Effector memory CD4-positive, alpha-beta T cell (primary cell): ENCODE results near the gene ZNF555.
A peak's percentile ranks its signal among the peaks of the same experiment; 100 is the strongest.
"Not testable (repeated sequence)": the region's sequence is repeated elsewhere in the genome, so short reads cannot be mapped to it uniquely, and the experiment has no call there.

ENCODE experiments used
- DNase-seq, 3 donors: peaks; one replicate each; pipeline ENCODE4 v3.0.0-alpha.2; 2020
- H3K27ac ChIP-seq: 2 replicates; pipeline ENCODE4 v1.7.0; 2013; ENCODE audit warnings: mild to moderate bottlenecking, low read length, moderate library complexity; ENCODE audit not compliant: insufficient read depth, poor library complexity, severe bottlenecking
- H3K27me3 ChIP-seq: replicated peaks from 2 replicates; pipeline ENCODE4 v1.7.0; 2013; ENCODE audit warnings: mild to moderate bottlenecking, low read length; ENCODE audit not compliant: insufficient read depth, control insufficient read depth, poor library complexity, severe bottlenecking
- H3K36me3 ChIP-seq: 2 replicates; pipeline ENCODE4 v1.7.0; 2013; ENCODE audit warnings: mild to moderate bottlenecking, low read length, moderate library complexity; ENCODE audit not compliant: control insufficient read depth, insufficient read depth
- H3K4me1 ChIP-seq: 2 replicates; pipeline ENCODE4 v1.7.0; 2013; ENCODE audit warnings: low read length, mild to moderate bottlenecking; ENCODE audit not compliant: control insufficient read depth, insufficient read depth, poor library complexity, severe bottlenecking
- H3K4me3 ChIP-seq: 2 replicates; pipeline ENCODE4 v1.7.0; 2013; ENCODE audit warnings: low read length, low read depth, mild to moderate bottlenecking; ENCODE audit not compliant: insufficient read depth, poor library complexity, severe bottlenecking
- H3K9me3 ChIP-seq: 2 replicates; pipeline ENCODE4 v1.7.0; 2013; ENCODE audit warnings: mild to moderate bottlenecking, low read length, moderate library complexity; ENCODE audit not compliant: control insufficient read depth

Gene ZNF555

DNA sequence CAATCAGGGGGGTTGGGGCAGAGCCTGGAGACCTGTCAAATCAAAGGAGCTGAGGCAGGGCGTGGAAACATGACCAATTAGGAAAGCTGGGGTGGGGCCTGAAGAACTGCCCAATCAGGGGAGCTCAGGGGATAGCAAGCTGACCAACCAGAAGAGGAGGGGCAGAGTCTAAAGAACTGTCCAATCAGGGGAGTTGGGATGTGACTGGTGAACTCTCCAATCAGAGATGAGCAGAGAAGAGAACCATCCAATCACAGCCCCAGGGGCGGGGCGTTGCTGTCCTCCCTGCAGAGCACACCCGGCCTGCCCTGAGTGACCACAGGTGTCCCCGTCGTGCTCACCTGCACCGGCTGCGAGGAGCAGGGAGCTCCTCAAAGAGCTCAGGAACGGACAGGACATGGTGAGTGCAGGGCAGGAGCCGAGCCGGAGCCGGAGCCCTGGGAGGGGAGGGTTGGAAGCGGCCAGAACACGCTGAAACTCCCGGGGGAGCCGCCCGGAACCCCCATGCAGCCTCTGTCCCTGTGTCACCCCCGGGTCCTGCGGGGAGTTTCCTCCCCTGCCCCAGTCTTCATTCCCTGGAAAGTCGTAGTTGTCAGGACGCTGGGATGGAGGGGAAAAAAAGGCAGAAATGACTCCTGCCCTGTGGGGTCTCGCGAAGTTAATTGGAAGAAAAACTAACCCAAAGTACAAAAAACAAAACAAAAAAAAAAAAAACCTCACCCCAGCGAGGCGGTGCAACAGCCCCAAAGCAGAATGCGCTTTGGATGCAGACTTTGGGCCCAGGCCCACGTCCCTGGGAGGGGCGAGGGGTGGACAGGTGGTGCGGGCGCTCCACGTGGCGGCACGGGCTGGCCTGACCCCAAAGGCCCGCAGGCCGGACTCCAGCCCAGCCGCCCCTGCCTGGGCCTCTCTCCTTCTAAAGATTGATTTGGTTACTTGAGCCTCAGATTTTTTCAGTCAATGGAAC, 26.0 kb downstream of the ZNF555 start, which contains the start of gene ZNF556:
Gene ZNF556, plus strand, starts transcription at position 311 of the 967 bp plus-strand sequence. Its CDS starts 87 bp downstream, at position 398.
- Histone ChIP-seq H3K4me3 (no peak within 1 kb of the TSS), H3K9me3 (no peaks in the 10 kb centered on the region), H3K4me1 (no peaks in the 10 kb centered on the region), H3K27me3 (no peaks in the 10 kb centered on the region), H3K36me3 (no peaks in the 10 kb centered on the region), H3K27ac (no peak within 1 kb of the TSS)
- no peak for DNase-seq

GRCh38 chr19:2869618-2870017, 28.3 kb downstream of the ZNF555 start:
- no peak for DNase-seq
- Histone ChIP-seq H3K4me3 (no peak overlapping the region), H3K27me3 (no peaks in the 10 kb centered on the region), H3K27ac (no peak overlapping the region), H3K36me3 (no peaks in the 10 kb centered on the region), H3K4me1 (no peaks in the 10 kb centered on the region), H3K9me3 (no peaks in the 10 kb centered on the region)

DNA sequence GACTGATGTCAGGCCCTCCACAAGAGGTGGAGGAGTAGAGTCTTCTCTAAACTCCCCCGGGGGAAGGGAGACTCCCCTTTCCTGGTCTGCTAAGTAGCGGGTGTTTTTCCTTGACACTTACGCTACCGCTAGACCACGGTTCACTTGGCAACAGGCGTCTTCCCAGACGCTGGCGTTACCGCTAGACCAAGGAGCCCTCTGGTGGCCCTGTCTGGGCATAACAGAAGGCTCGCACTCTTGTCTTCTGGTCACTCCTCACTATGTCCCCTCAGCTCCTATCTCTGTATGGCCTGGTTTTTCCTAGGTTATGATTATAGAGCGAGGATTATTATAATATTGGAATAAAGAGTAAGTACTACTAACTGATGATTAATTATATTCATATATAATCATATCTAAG, 30.9 kb downstream of the ZNF555 start:
- H3K27me3 ChIP-seq, H3K4me3 ChIP-seq, H3K4me1 ChIP-seq, H3K36me3 ChIP-seq, DNase-seq, H3K9me3 ChIP-seq, H3K27ac ChIP-seq: not testable (repeated sequence)

DNA sequence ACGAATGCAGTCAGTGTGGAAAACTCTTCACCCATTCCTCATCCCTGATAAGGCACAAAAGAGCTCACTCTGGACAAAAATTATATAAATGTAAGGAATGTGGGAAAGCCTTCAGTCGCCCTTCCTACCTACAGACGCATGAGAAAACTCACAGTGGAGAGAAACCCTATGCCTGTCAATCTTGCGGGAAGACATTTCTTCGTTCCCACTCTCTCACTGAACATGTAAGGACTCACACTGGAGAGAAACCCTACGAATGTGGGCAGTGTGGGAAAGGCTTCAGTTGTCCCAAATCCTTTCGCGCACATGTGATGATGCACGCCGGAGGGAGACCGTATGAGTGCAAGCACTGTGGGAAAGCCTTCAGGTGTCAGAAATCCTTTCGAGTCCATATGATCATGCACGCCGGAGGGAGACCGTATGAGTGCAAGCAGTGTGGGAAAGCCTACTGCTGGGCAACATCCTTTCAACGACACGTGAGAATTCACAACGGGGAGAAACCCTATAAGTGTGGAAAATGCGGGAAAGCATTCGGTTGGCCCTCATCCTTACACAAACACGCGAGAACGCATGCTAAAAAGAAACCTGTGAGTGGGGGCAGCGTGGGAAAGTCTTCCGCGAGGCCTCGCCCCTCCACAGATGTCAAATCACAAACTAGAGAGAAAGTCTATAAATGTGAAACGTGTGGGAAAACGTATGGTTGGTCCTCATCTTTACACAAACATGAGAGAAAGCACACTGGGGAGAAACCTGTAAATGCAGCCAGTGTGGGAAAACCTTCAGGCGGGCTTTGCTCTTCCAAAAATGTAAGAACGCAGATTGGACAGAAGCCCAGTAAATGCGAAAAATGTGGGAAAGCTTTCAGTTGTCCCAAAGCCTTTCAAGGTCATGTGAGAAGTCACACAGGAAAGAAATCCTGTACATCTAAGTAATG, 36.4 kb downstream of the ZNF555 start:
- Histone ChIP-seq H3K27me3 (no peaks in the 10 kb centered on the region), H3K4me3 (no peak overlapping the region), H3K27ac (no peak overlapping the region), H3K36me3 (no peaks in the 10 kb centered on the region), H3K4me1 (no peaks in the 10 kb centered on the region), H3K9me3 (peaks cover 10% of the 10 kb centered on the region)
- DNase-seq: no peak

DNA sequence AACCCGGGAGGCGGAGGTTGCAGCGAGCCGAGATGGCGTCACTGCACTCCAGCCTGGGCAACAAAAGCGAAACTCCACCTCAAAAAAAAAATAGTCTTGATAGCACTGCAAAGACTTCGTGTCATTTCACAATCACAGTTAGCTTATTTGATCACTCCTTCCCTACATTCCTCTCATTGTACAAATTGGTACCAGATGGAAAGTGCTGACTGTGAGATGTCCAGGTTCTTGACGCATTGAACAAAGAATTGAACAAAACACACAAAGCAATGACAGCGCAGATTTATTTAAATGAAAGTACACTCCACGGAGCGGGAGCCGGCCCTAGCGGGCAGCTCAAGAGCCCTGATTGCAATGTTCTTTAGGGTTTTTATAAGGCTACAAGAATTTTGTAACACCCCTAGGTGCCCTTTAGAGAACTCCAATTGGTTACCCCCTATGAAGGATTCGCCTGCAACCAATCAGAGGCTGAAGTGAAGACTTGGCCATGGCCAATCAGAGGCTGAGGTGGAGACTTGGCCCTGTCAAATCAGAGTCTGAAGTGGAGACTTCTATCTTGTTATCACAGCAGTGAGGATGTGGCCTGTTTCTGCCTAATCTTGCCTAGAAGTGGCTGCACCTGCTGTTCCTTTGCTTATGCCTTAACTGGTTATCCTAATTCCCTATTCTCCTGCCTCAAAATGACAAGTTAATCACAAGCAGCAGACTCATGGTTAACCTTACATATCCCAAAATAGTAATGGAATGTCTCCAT, 42.6 kb downstream of the ZNF555 start:
- H3K4me1 ChIP-seq: peaks cover 8% of the 10 kb centered on the region
- no peaks in the 10 kb centered on the region for H3K27me3 ChIP-seq
- no peak for DNase-seq
- no peak overlapping the region for H3K4me3 ChIP-seq
- no peak overlapping the region for H3K27ac ChIP-seq
- H3K36me3 ChIP-seq: no peaks in the 10 kb centered on the region
- H3K9me3 ChIP-seq: no peaks in the 10 kb centered on the region

DNA sequence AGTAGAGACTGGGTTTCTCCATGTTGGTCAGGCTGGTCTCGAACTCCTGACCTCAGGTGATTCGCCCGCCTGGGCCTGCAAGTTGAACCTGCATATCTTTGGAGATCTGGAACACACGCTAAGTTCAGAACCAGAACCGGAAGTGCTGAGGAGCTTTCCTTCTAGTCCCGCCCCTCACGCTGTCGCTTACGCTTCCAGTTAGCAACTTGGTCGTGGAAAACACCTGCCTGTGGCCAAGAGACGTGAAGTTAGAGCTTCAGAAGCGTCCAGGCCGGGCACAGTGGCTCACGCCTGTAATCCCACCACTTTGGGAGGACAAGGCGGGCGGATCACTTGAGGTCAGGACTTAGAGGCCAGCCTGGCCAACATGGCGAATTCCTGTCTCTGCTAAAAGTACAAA, 44.5 kb downstream of the ZNF555 start:
- H3K9me3 ChIP-seq: no peaks in the 10 kb centered on the region
- no peak overlapping the region for H3K27ac ChIP-seq
- no peaks in the 10 kb centered on the region for H3K36me3 ChIP-seq
- H3K4me3 ChIP-seq: no peak overlapping the region
- H3K4me1 ChIP-seq: peaks cover 8% of the 10 kb centered on the region
- DNase-seq: no peak
- no peaks in the 10 kb centered on the region for H3K27me3 ChIP-seq

GRCh38 chr19:2887391-2887914, 46.2 kb downstream of the ZNF555 start:
- no peaks in the 10 kb centered on the region for H3K9me3 ChIP-seq
- no peaks in the 10 kb centered on the region for H3K27me3 ChIP-seq
- H3K4me3 ChIP-seq: no peak overlapping the region
- H3K36me3 ChIP-seq: no peaks in the 10 kb centered on the region
- peaks cover 8% of the 10 kb centered on the region for H3K4me1 ChIP-seq
- no peak overlapping the region for H3K27ac ChIP-seq
- DNase-seq: no peak

- H3K27ac ChIP-seq: peak overlapping the region; percentile 13
- H3K4me1 ChIP-seq: peaks cover 8% of the 10 kb centered on the region
- H3K36me3 ChIP-seq: no peaks in the 10 kb centered on the region
- no peaks in the 10 kb centered on the region for H3K27me3 ChIP-seq
- H3K4me3 ChIP-seq: no peak overlapping the region
- no peaks in the 10 kb centered on the region for H3K9me3 ChIP-seq
- DNase-seq: peak in 2 of 3 donors; percentile 47 to 55
Measured at GRCh38 chr19:2888731-2889224, 47.5 kb downstream of the ZNF555 start.

DNA sequence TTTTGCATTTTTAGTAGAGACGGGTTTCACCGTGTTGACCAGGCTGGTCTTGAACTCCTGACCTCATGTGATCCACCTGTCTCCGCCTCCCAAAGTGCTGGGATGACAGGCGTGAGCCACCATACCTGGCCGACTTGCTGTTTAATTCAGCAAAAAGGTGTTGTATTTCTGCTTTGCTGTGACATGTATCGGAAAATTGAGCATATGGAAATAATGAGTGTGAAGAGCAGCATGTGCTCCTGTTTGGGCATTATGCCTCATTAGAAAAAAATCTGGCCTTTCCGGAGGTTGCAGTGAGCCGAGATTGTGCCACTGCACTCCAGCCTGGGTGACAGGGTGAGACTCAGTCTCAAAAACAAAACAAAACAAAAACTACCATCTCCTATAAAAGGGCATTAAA, 49.3 kb downstream of the ZNF555 start:
- not testable (repeated sequence) for H3K27me3 ChIP-seq, H3K4me3 ChIP-seq, H3K9me3 ChIP-seq, H3K36me3 ChIP-seq, H3K4me1 ChIP-seq, DNase-seq, H3K27ac ChIP-seq
